HepG2 (cell line): ENCODE measurements around the gene CCND1. TPM values are rescaled to one million over a fixed set of nuclear protein-coding genes. Genes with fewer than 3 reads are reported as not detected.

Experiments
- ATAC-seq: fragments of 200-7000 bp; cut with Tn5 transposase; 3 replicates; pipeline ENCODE4 v1.9.1; 2020; ENCODE audit warnings: mild to moderate bottlenecking, moderate library complexity
- BruUV-seq: library from RNA; stranded (reverse); fragments of 400-500 nt; replicated peaks from 2 replicates; lab custom pipeline; 2021; lab: Mats Ljungman, UMichigan
- CTCF ChIA-PET: fragments of 300-600 bp; formaldehyde crosslinking; extraction: SDS; loops from one replicate; lab custom pipeline; 2021; ENCODE audit warnings: low total read pairs, inconsistent platforms, low intra/inter-chr PET ratio; lab: Yijun Ruan, JAX
- POLR2A ChIA-PET: fragments of 350-600 bp; sonication (Branson Sonifier 250); formaldehyde crosslinking; loops from one replicate; lab custom pipeline; 2020; ENCODE audit warnings: antibody characterized with exemption, inconsistent platforms; lab: Yijun Ruan, JAX
- DNase-seq: peaks from one replicate; pipeline ENCODE4 v3.0.0-alpha.2; 2015; ENCODE audit warnings: low spot score
- FAIRE-seq: peaks from 3 replicates; lab custom pipeline; 2011; peaks lifted over from hg19 to GRCh38; lab: Jason Lieb, UNC
- H2AFZ ChIP-seq: one replicate; pipeline ENCODE4 v1.6.1; 2011; ENCODE audit warnings: low read length, inconsistent platforms
- H3K27ac ChIP-seq: fragments of 300-600 bp; 3 replicates; pipeline ENCODE4 v1.8.0; 2011; ENCODE audit warnings: mixed run types, mild to moderate bottlenecking, mixed read lengths, low read length, inconsistent platforms; ENCODE audit not compliant: insufficient read depth; ENCODE audit errors: extremely low read length
- H3K27me3 ChIP-seq, 2 experiments: fragments of 200-600 bp in 1 of 2; 2 replicates in 1 of 2; 3 replicates in 1 of 2; pipeline versions ENCODE4 v1.6.0 to v1.8.0; 2011; ENCODE audit warnings: low read length in 2 of 2, mild to moderate bottlenecking in 2 of 2, moderate library complexity in 2 of 2, inconsistent platforms in 1 of 2; ENCODE audit not compliant: insufficient read depth in 2 of 2, control insufficient read depth in 1 of 2
- H3K36me3 ChIP-seq, 2 experiments: fragments of 200-600 bp in 1 of 2; replicated peaks in 1 of 2; 2 replicates in 1 of 2; 3 replicates in 1 of 2; pipeline versions ENCODE4 v1.5.1 to v1.8.0; 2011; ENCODE audit warnings: low read length in 2 of 2, inconsistent platforms in 1 of 2; ENCODE audit not compliant: insufficient read depth in 2 of 2, control insufficient read depth in 1 of 2
- H3K4me1 ChIP-seq: 2 replicates; pipeline ENCODE4 v1.5.1; 2012; ENCODE audit warnings: low read length, inconsistent platforms; ENCODE audit not compliant: insufficient read depth
- H3K4me2 ChIP-seq: 2 replicates; pipeline ENCODE4 v1.6.0; 2011; ENCODE audit warnings: low read depth, low read length, inconsistent platforms
- H3K4me3 ChIP-seq, 3 experiments: fragments of 200-600 bp in 1 of 3; sonication (generic), shearing (Covaris generic) in 1 of 3; replicated peaks in 1 of 3; 2 replicates each; pipeline ENCODE4 v1.5.1; 2011 to 2016; ENCODE audit warnings: low read length in 3 of 3, inconsistent platforms in 2 of 3, low read depth in 2 of 3, mild to moderate bottlenecking in 2 of 3, control low read depth in 1 of 3, mixed read lengths in 1 of 3; ENCODE audit not compliant: insufficient read depth in 1 of 3
- H3K79me2 ChIP-seq: one replicate; pipeline ENCODE4 v1.6.1; 2011; ENCODE audit warnings: low read length, inconsistent platforms; ENCODE audit not compliant: insufficient read depth
- H3K9ac ChIP-seq: 2 replicates; pipeline ENCODE4 v1.6.0; 2011; ENCODE audit warnings: mild to moderate bottlenecking, low read depth, low read length, inconsistent platforms; ENCODE audit not compliant: insufficient read depth
- H3K9me3 ChIP-seq: 2 replicates; pipeline ENCODE4 v1.5.1; 2012; ENCODE audit warnings: mild to moderate bottlenecking, low read length
- H4K20me1 ChIP-seq: 2 replicates; pipeline ENCODE4 v1.6.0; 2011; ENCODE audit warnings: inconsistent platforms, mild to moderate bottlenecking, low read length, moderate library complexity; ENCODE audit not compliant: insufficient read depth
- POLR2G ChIP-seq: fragments of 200-400 bp; formaldehyde crosslinking; IDR thresholded peaks from 2 replicates; pipeline ENCODE4 v1.6.1; 2018; ENCODE audit warnings: mild to moderate bottlenecking, low read depth, low read length, moderate library complexity
- RBFOX2 ChIP-seq: fragments of 200-400 bp; formaldehyde crosslinking; IDR thresholded peaks from 2 replicates; pipeline ENCODE4 v1.6.1; 2017; ENCODE audit warnings: low read depth, mild to moderate bottlenecking, low read length
- RBM22 ChIP-seq: fragments of 200-400 bp; formaldehyde crosslinking; optimal IDR thresholded peaks from 2 replicates; pipeline ENCODE3; 2017; ENCODE audit warnings: mild to moderate bottlenecking, low read length, moderate library complexity
- ZBTB7A ChIP-seq: sonication (generic); formaldehyde crosslinking; IDR thresholded peaks from 2 replicates; pipeline ENCODE4 v1.8.0; 2022; ENCODE audit warnings: mild to moderate bottlenecking, missing genetic modification reagents
- ZNF136 ChIP-seq: sonication (generic); formaldehyde crosslinking; IDR thresholded peaks from 2 replicates; pipeline ENCODE4 v1.8.1; 2022; ENCODE audit warnings: low read depth, mild to moderate bottlenecking, moderate library complexity, missing genetic modification reagents
- WGBS: methylation state at CpG from one replicate; pipeline ENCODE4 v1.1.6; 2017; ENCODE audit warnings: low lambda C conversion rate; 5-methylcytosine and 5-hydroxymethylcytosine counted together
- in situ Hi-C: cut with HindIII; loops from 2 replicates; pipeline ENCODE4 v1.10.0; 2017; ENCODE audit warnings: low pct_unique_long_range_greater_than_20kb; ENCODE audit not compliant: extremely low pct_ligation_motif_present
- intact Hi-C: fragments of 100-400 bp; cut with micrococcal nuclease; formaldehyde crosslinking; loops from one replicate; pipeline ENCODE4 v1.10.0; 2022; ENCODE audit not compliant: unreplicated experiment
- polyA plus RNA-seq, 8 experiments: library from polyadenylated mRNA; depleted of rRNA in 3 of 8; stranded (reverse) in 7 of 8; unstranded in 1 of 8; fragments of >200 nt; fragmentation: Illumina TruSeq in 4 of 8; extraction: Trizol in 4 of 8; gene quantifications; 2 replicates each; pipeline versions ENCODE4 v1.2.1 to v1.2.3, GENCODE V29; 2011 to 2016; ENCODE audit warnings: low read depth in 4 of 8, missing spikeins in 1 of 8, mixed read lengths in 1 of 8; ENCODE audit not compliant: insufficient read depth in 1 of 8
- total RNA-seq, 5 experiments: library from RNA; depleted of rRNA; stranded (reverse); fragments of >200 nt; fragmentation: Illumina TruSeq; extraction: Trizol; gene quantifications; 2 replicates each; pipeline ENCODE4 v1.2.3, GENCODE V29; 2016; ENCODE audit warnings: low read depth in 1 of 5

The CCND1 gene
- total and polyA plus RNA-seq, 2 of the 13 experiments (the other 11 are each of a cell fraction or from before 2014, with no cell fraction given), result 107 to 136 TPM

DNA sequence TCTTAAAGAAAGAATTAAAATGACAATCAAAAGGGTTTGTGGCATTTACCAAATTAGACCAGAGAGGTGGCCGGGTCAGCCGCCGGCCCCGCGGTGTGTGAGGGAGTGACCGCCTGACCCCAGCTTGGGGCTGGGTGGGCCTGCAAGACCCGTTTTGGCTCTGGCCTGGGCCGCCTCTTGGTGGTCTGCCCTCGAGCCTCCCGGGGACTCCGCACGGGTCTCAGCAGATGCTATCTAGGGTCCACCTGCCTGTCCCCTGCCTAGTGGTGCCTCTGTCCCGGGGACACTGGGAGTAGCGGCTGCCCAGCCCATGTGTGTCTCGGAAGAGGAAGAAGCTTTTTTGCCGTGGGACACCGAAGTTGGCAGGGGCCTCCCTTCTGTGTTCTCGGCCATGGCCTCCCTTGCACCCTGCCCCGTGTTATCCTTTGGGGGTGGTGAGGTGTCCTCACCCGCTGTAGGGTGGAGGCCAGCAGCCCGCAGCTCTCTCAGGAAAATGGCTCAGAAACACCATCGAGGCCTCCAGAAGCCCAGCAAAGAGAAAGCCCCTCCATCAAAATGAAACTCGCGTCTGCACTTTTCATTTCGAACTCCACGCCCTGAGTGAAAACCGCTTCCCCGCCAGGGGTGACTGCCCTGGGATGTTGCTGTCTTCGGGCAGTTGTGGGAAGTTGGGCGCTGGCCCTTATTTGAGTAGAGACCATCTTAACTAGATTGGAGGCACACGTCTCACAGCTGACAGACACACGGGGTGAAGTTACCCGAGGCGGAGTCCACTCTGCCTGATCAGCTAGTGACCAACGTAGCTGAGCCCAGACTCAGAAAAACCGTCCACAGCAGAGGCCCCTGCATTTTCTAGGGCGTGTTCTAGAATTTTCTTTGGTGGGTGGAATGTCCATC lies 8.0 kb downstream of the CCND1 start:
- peaks cover 24% of the 10 kb centered on the region for H3K79me2 ChIP-seq
- intact Hi-C loops, result loop anchor here (10.0 kb wide), 2 partner anchors 154 to 544 kb away; no protein-coding TSS in a partner anchor
- peaks cover 38% of the 10 kb centered on the region for H4K20me1 ChIP-seq

DNA sequence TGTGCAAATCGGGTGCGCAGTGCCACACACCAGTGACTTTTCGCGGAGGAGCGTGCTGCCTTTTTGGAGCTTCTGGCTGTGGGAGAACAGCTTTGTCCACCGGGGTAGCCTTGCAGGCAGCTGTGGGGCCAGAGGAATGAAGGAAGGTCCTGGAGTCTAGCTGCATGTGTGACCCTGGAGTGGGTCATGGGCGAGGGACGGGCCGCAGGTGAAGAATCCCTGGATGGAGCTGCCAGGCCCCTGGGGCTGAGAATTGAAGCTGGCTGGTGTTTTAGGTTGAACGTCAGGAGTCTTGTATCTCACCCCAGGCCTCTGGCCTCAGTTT lies 8.6 kb downstream of the CCND1 start:
- ChIA-PET POLR2A (interaction anchor here (1.7 to 1.8 kb wide), 2 partner anchors 9 to 18 kb away, joined by 6 to 10 read pairs; no protein-coding TSS in a partner anchor), CTCF (no interaction called here)
- Histone ChIP-seq H3K27ac (no peak overlapping the region), H3K9me3 (no peaks in the 10 kb centered on the region), H3K36me3 (peaks cover 31 to 84% of the 10 kb centered on the region in 2 experiments), H3K79me2 (peaks cover 20% of the 10 kb centered on the region), H4K20me1 (peaks cover 32% of the 10 kb centered on the region), H2AFZ (no peak overlapping the region), H3K4me2 (no peak overlapping the region)
- FAIRE-seq, result no peak
- WGBS, result 100% methylated on average over 6 of the region's 10 CpGs
- intact Hi-C loops, result loop anchor here (10.0 kb wide), 2 partner anchors 155 to 545 kb away; no protein-coding TSS in a partner anchor
- ATAC-seq, result no peak
- in situ Hi-C loops, result loop anchor here (25.0 kb wide), 1 partner anchor 212 kb away; no protein-coding TSS in a partner anchor
- DNase-seq, result no peak
- TF ChIP-seq RBM22, result peak; percentile 43
- no peak for TF ChIP-seq ZNF136 (CRISPR knock-in tag)
- TF ChIP-seq POLR2G, result peak; percentile 54; the same call in 1 of the 2 replicates
- TF ChIP-seq, all 625 proteins: peak for 2
- no peaks in the 10 kb centered on the region for H3K27me3 ChIP-seq
- no peak overlapping the region for H3K9ac ChIP-seq
- BruUV-seq, result no TSS peak
- no peak overlapping the region for H3K4me3 ChIP-seq
- peaks cover 38% of the 10 kb centered on the region for H3K4me1 ChIP-seq

More for the DNA sequence above, 8.0 kb downstream of the CCND1 start:
- no peaks in the 10 kb centered on the region for H3K27me3 ChIP-seq
- peak overlapping the region; percentile 33 for H3K27ac ChIP-seq
- H3K4me2 ChIP-seq, result no peak overlapping the region
- CTCF ChIA-PET, result no interaction called here
- H3K36me3 ChIP-seq, result peaks cover 35 to 85% of the 10 kb centered on the region in 2 experiments
- POLR2A ChIA-PET, result interaction anchor here (1.7 to 1.8 kb wide), 2 partner anchors 9 to 19 kb away, joined by 6 to 10 read pairs; no protein-coding TSS in a partner anchor
- H3K9ac ChIP-seq, result no peak overlapping the region
- peaks cover 38% of the 10 kb centered on the region for H3K4me1 ChIP-seq
- no peak for FAIRE-seq
- TF ChIP-seq RBFOX2 (peak; percentile 59; the same call in 1 of the 2 replicates), ZBTB7A (CRISPR knock-in tag) (no peak)
- in situ Hi-C loops, result loop anchor here (25.0 kb wide), 1 partner anchor 212 kb away; no protein-coding TSS in a partner anchor
- no peak for ATAC-seq
- no peak for DNase-seq
- no peak overlapping the region for H2AFZ ChIP-seq
- no peak overlapping the region for H3K4me3 ChIP-seq
- no peaks in the 10 kb centered on the region for H3K9me3 ChIP-seq
- 96% methylated on average over 31 of the region's 37 CpGs for WGBS
- no TSS peak for BruUV-seq
